GM12878 (cell line): ENCODE measurements around the gene NPTX1.

Experiments used
- EP300 ChIP-seq, 2 experiments: fragments of 150-350 bp in 1 of 2; IDR thresholded peaks; 2 replicates each; pipeline ENCODE4 v1.6.1; 2011 to 2012; ENCODE audit warnings: low read depth in 2 of 2, low read length in 2 of 2, borderline replicate concordance in 1 of 2, improper control_type of control experiment in 1 of 2, inconsistent platforms in 1 of 2; ENCODE audit not compliant: control insufficient read depth in 1 of 2
- NR2C1 ChIP-seq: fragments of 450-650 bp; IDR thresholded peaks from 2 replicates; pipeline ENCODE4 v1.6.1; 2017; ENCODE audit warnings: antibody characterized with exemption, mild to moderate bottlenecking, moderate library complexity
- POLR2A ChIP-seq: IDR thresholded peaks from 2 replicates; pipeline ENCODE4 v1.6.1; 2011; ENCODE audit warnings: low read depth, mild to moderate bottlenecking, low read length
- TF ChIP-seq, protein P1 (sequence below): fragments of 450-650 bp; IDR thresholded peaks from 2 replicates; pipeline ENCODE4 v1.6.1; 2016; ENCODE audit warnings: mild to moderate bottlenecking
- TF ChIP-seq, protein P2 (sequence below): fragments of 450-650 bp; IDR thresholded peaks from 2 replicates; pipeline ENCODE4 v1.6.1; 2017; ENCODE audit warnings: antibody characterized with exemption, mild to moderate bottlenecking, moderate library complexity

DNA sequence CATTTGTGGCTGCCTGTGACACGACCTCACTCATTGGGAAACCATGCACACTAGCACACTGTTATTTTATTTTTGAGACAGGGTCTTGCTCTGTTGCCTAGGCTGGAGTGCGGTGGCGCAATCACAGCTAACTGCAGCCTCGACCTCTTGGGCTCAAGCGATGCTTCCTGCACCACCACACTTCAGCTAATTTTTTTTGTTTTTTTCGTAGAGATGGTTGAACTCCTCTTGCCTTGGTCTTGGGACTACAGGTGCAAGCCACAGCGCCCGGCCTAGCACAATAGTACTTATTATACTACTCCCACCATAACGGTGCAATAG, 2.8 kb upstream of the NPTX1 start:
- TF ChIP-seq, protein P1, sequence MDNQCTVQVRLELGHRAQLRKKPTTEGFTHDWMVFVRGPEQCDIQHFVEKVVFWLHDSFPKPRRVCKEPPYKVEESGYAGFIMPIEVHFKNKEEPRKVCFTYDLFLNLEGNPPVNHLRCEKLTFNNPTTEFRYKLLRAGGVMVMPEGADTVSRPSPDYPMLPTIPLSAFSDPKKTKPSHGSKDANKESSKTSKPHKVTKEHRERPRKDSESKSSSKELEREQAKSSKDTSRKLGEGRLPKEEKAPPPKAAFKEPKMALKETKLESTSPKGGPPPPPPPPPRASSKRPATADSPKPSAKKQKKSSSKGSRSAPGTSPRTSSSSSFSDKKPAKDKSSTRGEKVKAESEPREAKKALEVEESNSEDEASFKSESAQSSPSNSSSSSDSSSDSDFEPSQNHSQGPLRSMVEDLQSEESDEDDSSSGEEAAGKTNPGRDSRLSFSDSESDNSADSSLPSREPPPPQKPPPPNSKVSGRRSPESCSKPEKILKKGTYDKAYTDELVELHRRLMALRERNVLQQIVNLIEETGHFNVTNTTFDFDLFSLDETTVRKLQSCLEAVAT = no peak
- TF ChIP-seq EP300 (IDR thresholded peaks at IDR 0.05; ENCODE audit: borderline replicate concordance in 1 of 2, control insufficient read depth in 1 of 2, low read depth in 2 of 2, low read length in 2 of 2) = no peak
- TF ChIP-seq NR2C1 = no peak
- TF ChIP-seq POLR2A = no peak
- TF ChIP-seq, protein P2, sequence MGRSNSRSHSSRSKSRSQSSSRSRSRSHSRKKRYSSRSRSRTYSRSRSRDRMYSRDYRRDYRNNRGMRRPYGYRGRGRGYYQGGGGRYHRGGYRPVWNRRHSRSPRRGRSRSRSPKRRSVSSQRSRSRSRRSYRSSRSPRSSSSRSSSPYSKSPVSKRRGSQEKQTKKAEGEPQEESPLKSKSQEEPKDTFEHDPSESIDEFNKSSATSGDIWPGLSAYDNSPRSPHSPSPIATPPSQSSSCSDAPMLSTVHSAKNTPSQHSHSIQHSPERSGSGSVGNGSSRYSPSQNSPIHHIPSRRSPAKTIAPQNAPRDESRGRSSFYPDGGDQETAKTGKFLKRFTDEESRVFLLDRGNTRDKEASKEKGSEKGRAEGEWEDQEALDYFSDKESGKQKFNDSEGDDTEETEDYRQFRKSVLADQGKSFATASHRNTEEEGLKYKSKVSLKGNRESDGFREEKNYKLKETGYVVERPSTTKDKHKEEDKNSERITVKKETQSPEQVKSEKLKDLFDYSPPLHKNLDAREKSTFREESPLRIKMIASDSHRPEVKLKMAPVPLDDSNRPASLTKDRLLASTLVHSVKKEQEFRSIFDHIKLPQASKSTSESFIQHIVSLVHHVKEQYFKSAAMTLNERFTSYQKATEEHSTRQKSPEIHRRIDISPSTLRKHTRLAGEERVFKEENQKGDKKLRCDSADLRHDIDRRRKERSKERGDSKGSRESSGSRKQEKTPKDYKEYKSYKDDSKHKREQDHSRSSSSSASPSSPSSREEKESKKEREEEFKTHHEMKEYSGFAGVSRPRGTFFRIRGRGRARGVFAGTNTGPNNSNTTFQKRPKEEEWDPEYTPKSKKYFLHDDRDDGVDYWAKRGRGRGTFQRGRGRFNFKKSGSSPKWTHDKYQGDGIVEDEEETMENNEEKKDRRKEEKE = no peak
